Heart left ventricle (tissue), 13 donors: ENCODE measurements around the gene KNDC1.

Experiments used
- CTCF ChIP-seq, 12 donors: fragments of 200-600 bp; sonication (generic) in 4 of 12; IDR thresholded peaks; one replicate each; pipeline versions ENCODE4 v1.5.0 to v1.8.0; 2018 to 2022; ENCODE audit warnings: antibody characterized with exemption in 12 of 12, mild to moderate bottlenecking in 5 of 12
- POLR2A ChIP-seq, 2 donors: fragments of 450-650 bp; IDR thresholded peaks; one replicate each; pipeline ENCODE4 v1.6.1; 2017; ENCODE audit warnings: antibody characterized with exemption in 2 of 2, mild to moderate bottlenecking in 2 of 2, moderate library complexity in 2 of 2
- donor health status: ischemic (EF 13 %, LVEDD 7.1; RV severe dilation, severe dysfunction).
- donor health status: DM: no; HTN: yes; CAD: no.
- donor health status: DM: no; HTN: no; CAD: no.
- donor health status: ischemic (EF 25% LVEDD 6.9; RV normal size, moderate dysfunction).
- donor health status: ischemic (EF 25% LVEDD 5.7; RV mildly dilated, moderate dysfunction).
- donor health status: ischemic (EF 35%, LVEDD 5.7; RV mildly dilated, moderate dysfunction).
- donor health status: nonischemic (EF 11% LVEDD 7.7; RV severe dilation, severe dysfunction).
- donor health status: DM: yes; HTN: yes; CAD: no.
- donor health status: PGD.
- donor health status: ischemic (EF 29% LVEDD 5.4; RV normal size, mild dysfunction).
- donor health status: nonischemic (EF 23%, LVEDD 6.1; RV moderate dilation, normal function).

GRCh38 chr10:133267293-133267692 lies 107.3 kb downstream of the KNDC1 start:
- TF ChIP-seq CTCF (IDR thresholded peaks at IDR 0.05) = no peak
- no peak for TF ChIP-seq POLR2A (IDR thresholded peaks at IDR 0.05)
